GM23338 (cell line): ENCODE data around the gene PDE1C. TPM values are rescaled to one million over a fixed set of nuclear protein-coding genes. Genes with fewer than 3 reads are reported as not detected.

Experiments
- ATAC-seq: fragments of 200-7000 bp; cut with Tn5 transposase; 3 replicates; pipeline ENCODE4 v1.9.1; 2020
- DNase-seq: peaks from one replicate; pipeline ENCODE4 v3.0.0-alpha.2; 2015; ENCODE audit warnings: low spot score
- H2AFZ ChIP-seq: fragments of 200-600 bp; sonication (generic); 2 replicates; pipeline ENCODE4 v1.8.0; 2016; ENCODE audit warnings: antibody characterized with exemption, mild to moderate bottlenecking, moderate library complexity
- H3F3A ChIP-seq: fragments of 200-600 bp; sonication (generic); replicated peaks from 2 replicates; pipeline ENCODE4 v1.8.0; 2017; ENCODE audit warnings: antibody characterized with exemption, mixed run types, low read depth
- H3K27ac ChIP-seq: fragments of 200-600 bp; sonication (generic); 2 replicates; pipeline ENCODE4 v1.6.1; 2016; ENCODE audit warnings: low read depth
- H3K27me3 ChIP-seq: fragments of 200-600 bp; sonication (generic); 2 replicates; pipeline ENCODE4 v1.8.0; 2016; ENCODE audit warnings: mild to moderate bottlenecking, mixed run types, moderate library complexity; ENCODE audit not compliant: insufficient read depth
- H3K36me3 ChIP-seq: fragments of 200-600 bp; sonication (generic); 2 replicates; pipeline ENCODE4 v1.8.0; 2016; ENCODE audit warnings: mild to moderate bottlenecking; ENCODE audit not compliant: insufficient read depth
- H3K4me1 ChIP-seq: fragments of 200-600 bp; sonication (generic); 2 replicates; pipeline ENCODE4 v1.8.0; 2016; ENCODE audit warnings: mild to moderate bottlenecking, moderate library complexity; ENCODE audit not compliant: insufficient read depth
- H3K4me2 ChIP-seq: fragments of 200-600 bp; sonication (generic); 2 replicates; pipeline ENCODE4 v1.7.1; 2017; ENCODE audit warnings: mixed run types
- H3K4me3 ChIP-seq: fragments of 200-600 bp; sonication (generic); 2 replicates; pipeline ENCODE4 v1.6.1; 2016; ENCODE audit warnings: mixed run types
- H3K79me2 ChIP-seq: fragments of 200-600 bp; sonication (generic); replicated peaks from 2 replicates; pipeline ENCODE4 v1.8.0; 2017; ENCODE audit warnings: mild to moderate bottlenecking; ENCODE audit not compliant: insufficient read depth
- H3K9me2 ChIP-seq: fragments of 200-600 bp; sonication (generic); 2 replicates; pipeline ENCODE4 v1.8.0; 2017; ENCODE audit not compliant: insufficient read depth
- H4K20me1 ChIP-seq: fragments of 200-600 bp; sonication (generic); replicated peaks from 2 replicates; pipeline ENCODE4 v1.8.0; 2017; ENCODE audit warnings: mild to moderate bottlenecking; ENCODE audit not compliant: insufficient read depth
- H3K27ac Mint-ChIP-seq: 2 replicates; pipeline ENCODE4 v1.8.0; 2020; ENCODE audit warnings: inconsistent platforms, mild to moderate bottlenecking, moderate library complexity, mixed read lengths
- H3K27me3 Mint-ChIP-seq: 3 replicates; pipeline ENCODE4 v1.8.0; 2022; ENCODE audit warnings: low read depth, mild to moderate bottlenecking, moderate library complexity, mixed read lengths, inconsistent platforms; ENCODE audit not compliant: insufficient read depth, poor library complexity
- H3K36me3 Mint-ChIP-seq: 3 replicates; pipeline ENCODE4 v1.8.0; 2021; ENCODE audit warnings: low read depth, mild to moderate bottlenecking, inconsistent platforms, moderate library complexity, mixed read lengths
- H3K4me1 Mint-ChIP-seq: 3 replicates; pipeline ENCODE4 v1.8.0; 2020; ENCODE audit warnings: mild to moderate bottlenecking, inconsistent platforms, mixed read lengths
- H3K4me3 Mint-ChIP-seq: 3 replicates; pipeline ENCODE4 v1.8.0; 2021; ENCODE audit warnings: moderate library complexity, mild to moderate bottlenecking, inconsistent platforms, mixed read lengths
- H3K9me3 Mint-ChIP-seq: 3 replicates; pipeline ENCODE4 v1.8.0; 2020; ENCODE audit warnings: moderate library complexity, mild to moderate bottlenecking, inconsistent platforms, mixed read lengths
- ETS1 ChIP-seq: IDR thresholded peaks from 2 replicates; pipeline ENCODE4 v1.6.1; 2016; ENCODE audit warnings: antibody characterized with exemption
- EZH2 ChIP-seq: fragments of 200-600 bp; sonication (generic); IDR thresholded peaks from one replicate; pipeline ENCODE4 v1.8.0; 2017; ENCODE audit warnings: antibody characterized with exemption, mild to moderate bottlenecking, low read depth; ENCODE audit not compliant: unreplicated experiment
- EZH2phosphoT487 ChIP-seq: fragments of 200-600 bp; sonication (generic); IDR thresholded peaks from one replicate; pipeline ENCODE4 v1.8.1; 2018; ENCODE audit warnings: antibody characterized with exemption; ENCODE audit not compliant: unreplicated experiment
- POLR2AphosphoS5 ChIP-seq: IDR thresholded peaks from 2 replicates; pipeline ENCODE4 v1.6.1; 2016; ENCODE audit warnings: antibody characterized with exemption, low read depth
- ZNF114 ChIP-seq: fragments of 250-450 bp; sonication (Bioruptor Pico); IDR thresholded peaks from 2 replicates; pipeline ENCODE4 v1.5.0; 2020; ENCODE audit warnings: mild to moderate bottlenecking, moderate library complexity
- polyA plus RNA-seq: library from polyadenylated mRNA; unstranded; fragments of >200 nt; fragmentation: Nextera tagmentation; extraction: Ambion mirVana; gene quantifications from 2 replicates; pipeline ENCODE4 v1.2.1, GENCODE V29; 2016
- total RNA-seq: library from RNA; depleted of rRNA; stranded (reverse); fragments of >200 nt; shearing (Covaris generic); gene quantifications from 2 replicates; pipeline ENCODE4 v1.2.3, GENCODE V29; 2014

Gene PDE1C
- total and polyA plus RNA-seq, 2 experiments from 2014 or later, result 0.28 TPM; not detected in 1

DNA sequence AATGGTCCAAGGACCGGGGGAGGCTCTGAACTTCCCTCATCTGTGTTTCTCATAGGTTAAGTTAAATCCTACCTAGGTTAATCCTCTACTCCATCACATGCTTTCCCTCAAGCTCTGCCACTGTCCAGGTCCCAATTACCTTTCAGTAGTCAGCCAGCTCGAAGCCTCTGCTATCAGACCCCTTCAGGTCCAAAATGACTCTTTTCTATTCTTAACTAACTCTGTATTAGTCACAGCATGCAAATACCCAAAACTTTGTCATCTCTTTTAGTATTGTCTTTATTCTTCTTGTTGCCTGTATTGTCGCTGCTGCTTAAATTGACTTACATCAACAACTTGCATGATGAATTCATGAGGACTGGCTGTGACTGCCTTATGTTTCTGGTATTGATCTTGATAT lies 367.9 kb downstream of the PDE1C start:
- no peak for ATAC-seq
- Histone ChIP-seq H3K27me3 (0 out of 2 replicates have a peak, but pooled peaks cover 1% of the 10 kb centered on the region), H3K79me2 (no peaks in the 10 kb centered on the region), H4K20me1 (no peaks in the 10 kb centered on the region), H3K4me1 (no peaks in the 10 kb centered on the region), H3F3A (no peaks in the 10 kb centered on the region), H3K4me2 (no peak overlapping the region), H2AFZ (no peak overlapping the region), H3K27ac (no peak overlapping the region), H3K4me3 (no peak overlapping the region), H3K9me2 (no peaks in the 10 kb centered on the region; the same call in none of the 2 replicates), H3K36me3 (no peaks in the 10 kb centered on the region)
- Mint-ChIP-seq H3K36me3 (no peaks in the 10 kb centered on the region), H3K4me3 (no peak overlapping the region), H3K9me3 (no peaks in the 10 kb centered on the region), H3K27ac (no peak overlapping the region), H3K4me1 (no peaks in the 10 kb centered on the region), H3K27me3 (no peaks in the 10 kb centered on the region)
- no peak for DNase-seq
- TF ChIP-seq ZNF114 (CRISPR knock-in tag) (no peak), ETS1 (no peak), EZH2phosphoT487 (no peak), EZH2 (no peak), POLR2AphosphoS5 (no peak)
